ENCODE data around the gene SDF4. TPM values are rescaled to one million over a fixed set of nuclear protein-coding genes. Genes with fewer than 3 reads are reported as not detected.
"Not testable (repeated sequence)": the region's sequence is repeated elsewhere in the genome, so short reads cannot be mapped to it uniquely, and the experiment has no call there.

The SDF4 gene
- total RNA-seq, 1 experiment from 2014 or later = 111 TPM

- no peak for DNase-seq (ENCODE audit: low read depth)
- in situ Hi-C loops (cut with HindIII; ENCODE audit: low pct_unique_long_range_greater_than_20kb, low sequenced_read_pairs) = no loop called here
These were observed 30.3 kb upstream of the SDF4 start for GRCh38 chr1:1262071-1262470.

- no peak for DNase-seq (ENCODE audit: low read depth)
- in situ Hi-C loops (cut with HindIII; ENCODE audit: low pct_unique_long_range_greater_than_20kb, low sequenced_read_pairs) = no loop called here
These were observed 29.2 kb upstream of the SDF4 start for GRCh38 chr1:1260843-1261560.

GRCh38 chr1:1259951-1260600, 28.3 kb upstream of the SDF4 start:
- no peak for DNase-seq (ENCODE audit: low read depth)
- in situ Hi-C loops (cut with HindIII; ENCODE audit: low pct_unique_long_range_greater_than_20kb, low sequenced_read_pairs) = no loop called here

GRCh38 chr1:1259540-1259939, 27.7 kb upstream of the SDF4 start:
- no peak for DNase-seq (ENCODE audit: low read depth)
- in situ Hi-C loops (cut with HindIII; ENCODE audit: low pct_unique_long_range_greater_than_20kb, low sequenced_read_pairs) = no loop called here

- in situ Hi-C loops (cut with HindIII; ENCODE audit: low pct_unique_long_range_greater_than_20kb, low sequenced_read_pairs) = no loop called here
- DNase-seq (ENCODE audit: low read depth) = no peak
These were observed 27.3 kb upstream of the SDF4 start for GRCh38 chr1:1259119-1259488.

GRCh38 chr1:1256956-1257871, 25.4 kb upstream of the SDF4 start:
- in situ Hi-C loops (cut with HindIII; ENCODE audit: low pct_unique_long_range_greater_than_20kb, low sequenced_read_pairs) = no loop called here
- DNase-seq (ENCODE audit: low read depth) = no peak

GRCh38 chr1:1255611-1256010, 23.8 kb upstream of the SDF4 start:
- in situ Hi-C loops (cut with HindIII; ENCODE audit: low pct_unique_long_range_greater_than_20kb, low sequenced_read_pairs) = no loop called here
- DNase-seq (ENCODE audit: low read depth) = no peak

GRCh38 chr1:1255078-1255477, 23.3 kb upstream of the SDF4 start:
- DNase-seq (ENCODE audit: low read depth) = no peak
- in situ Hi-C loops (cut with HindIII; ENCODE audit: low pct_unique_long_range_greater_than_20kb, low sequenced_read_pairs) = no loop called here

- in situ Hi-C loops (cut with HindIII; ENCODE audit: low pct_unique_long_range_greater_than_20kb, low sequenced_read_pairs) = no loop called here
- DNase-seq (ENCODE audit: low read depth) = no peak
These were observed 22.8 kb upstream of the SDF4 start for GRCh38 chr1:1254667-1254998.

GRCh38 chr1:1253972-1254666, 22.3 kb upstream of the SDF4 start:
- DNase-seq (ENCODE audit: low read depth) = no peak
- in situ Hi-C loops (cut with HindIII; ENCODE audit: low pct_unique_long_range_greater_than_20kb, low sequenced_read_pairs) = no loop called here

GRCh38 chr1:1253314-1253713, 21.5 kb upstream of the SDF4 start:
- in situ Hi-C loops (cut with HindIII; ENCODE audit: low pct_unique_long_range_greater_than_20kb, low sequenced_read_pairs) = no loop called here
- no peak for DNase-seq (ENCODE audit: low read depth)

- in situ Hi-C loops (cut with HindIII; ENCODE audit: low pct_unique_long_range_greater_than_20kb, low sequenced_read_pairs) = no loop called here
- no peak for DNase-seq (ENCODE audit: low read depth)
These were observed 19.0 kb upstream of the SDF4 start for GRCh38 chr1:1250786-1251284.

GRCh38 chr1:1248009-1248913, 16.5 kb upstream of the SDF4 start:
- in situ Hi-C loops (cut with HindIII; ENCODE audit: low pct_unique_long_range_greater_than_20kb, low sequenced_read_pairs); DNase-seq (ENCODE audit: low read depth): not testable (repeated sequence)

- in situ Hi-C loops (cut with HindIII; ENCODE audit: low pct_unique_long_range_greater_than_20kb, low sequenced_read_pairs) = no loop called here
- no peak for DNase-seq (ENCODE audit: low read depth)
These were observed 15.6 kb upstream of the SDF4 start for GRCh38 chr1:1247341-1247913.

- DNase-seq (ENCODE audit: low read depth) = no peak
- in situ Hi-C loops (cut with HindIII; ENCODE audit: low pct_unique_long_range_greater_than_20kb, low sequenced_read_pairs) = no loop called here
These were observed 15.0 kb upstream of the SDF4 start, which contains the start of gene C1QTNF12 for GRCh38 chr1:1246577-1247340. C1QTNF12 (minus strand) TSS chr1:1246722; CDS start chr1:1246690, 32 bp downstream.

- in situ Hi-C loops (cut with HindIII; ENCODE audit: low pct_unique_long_range_greater_than_20kb, low sequenced_read_pairs) = no loop called here
- no peak for DNase-seq (ENCODE audit: low read depth)
These were observed 14.2 kb upstream of the SDF4 start for GRCh38 chr1:1245817-1246576.
